ENCODE results near the gene RGSL1. TPM values are rescaled to one million over a fixed set of nuclear protein-coding genes. Genes with fewer than 3 reads are reported as not detected.

The RGSL1 gene
- polyA plus RNA-seq, 4 donors, result 0.09 TPM; not detected in 3

DNA sequence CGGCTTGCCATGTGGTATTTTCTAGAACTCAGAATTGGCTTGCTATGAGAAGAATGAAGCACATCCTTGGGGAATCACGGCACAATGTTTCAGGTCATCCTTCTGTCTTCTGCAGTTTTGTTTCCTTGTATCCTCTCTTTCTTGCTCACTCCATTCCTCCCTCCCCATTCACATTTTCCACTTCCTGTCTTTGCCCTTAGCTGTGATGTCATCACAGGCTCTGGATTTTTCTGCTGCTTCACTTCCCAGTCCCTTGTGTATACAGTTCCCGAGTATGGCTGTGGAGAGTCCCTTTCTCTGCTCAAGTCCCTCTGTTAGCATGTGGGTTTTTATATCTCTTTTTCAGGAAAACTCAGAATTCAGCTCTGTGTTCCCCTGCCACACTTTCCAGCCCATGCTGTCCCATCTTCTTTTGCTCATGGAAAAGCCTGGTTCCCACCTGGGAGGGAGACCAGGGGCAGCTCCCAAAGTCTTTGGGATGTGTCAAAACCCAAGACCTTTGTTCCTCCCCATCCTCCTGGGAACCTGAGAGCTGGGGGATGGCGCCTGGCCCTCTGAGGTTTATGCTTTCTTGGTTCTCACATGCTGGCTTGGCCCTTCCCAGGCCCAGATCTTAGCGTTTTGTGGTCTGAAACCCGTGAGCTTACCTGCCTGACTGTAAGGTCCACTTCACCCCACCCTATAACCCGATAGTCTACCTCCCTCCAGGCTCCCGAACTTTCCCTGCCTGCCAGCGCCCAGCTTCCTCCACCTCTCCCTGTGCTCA, 159.1 kb downstream of the RGSL1 start:
- no peak for DNase-seq (ENCODE audit: low read depth in 4 of 4, low spot score in 3 of 4)

Other genes starting within 250 kb of the RGSL1 start
- 100 to 1,000 TPM; 286 to 317 (median 307) TPM for gene GLUL, start 58.4 kb upstream of the RGSL1 start, polyA plus RNA-seq (ENCODE audit: insufficient read length in 4 of 4)
- gene TEDDM1, start 49.5 kb upstream of the RGSL1 start, polyA plus RNA-seq (ENCODE audit: insufficient read length in 4 of 4), result under 1 TPM; 0.05 to 0.12 (median 0.10) TPM
- gene RNASEL, start 139.1 kb downstream of the RGSL1 start, polyA plus RNA-seq (ENCODE audit: insufficient read length in 4 of 4), result 10 to 100 TPM in 3 of 4 donors, 1 to 10 TPM in 1; 8.4 to 13.6 (median 10.6) TPM
- gene RGS16, start 154.2 kb downstream of the RGSL1 start, polyA plus RNA-seq (ENCODE audit: insufficient read length in 4 of 4), result 1 to 10 TPM in 2 of 4 donors, under 1 TPM in 2; 0.87 to 2.4 (median 1.4) TPM
- under 1 TPM in 2 of 4 donors, not detected in 2; 0.04 to 0.12 TPM for gene RGS8, start 234.4 kb downstream of the RGSL1 start, polyA plus RNA-seq (ENCODE audit: insufficient read length in 4 of 4)

Data from right renal pelvis (tissue), 4 donors.